Activated CD4-positive, alpha-beta T cell treated with anti-CD3 and anti-CD28 coated beads, Interleukin-2, Interleukin-6, amounts not matched to agents 100 ng/mL and 50 ng/mL, durations not matched to agents 16 hours and 8 hours (primary cell): ENCODE data around the gene STRA6.

Source experiments
- DNase-seq: peaks from one replicate; pipeline ENCODE4 v3.0.0-alpha.2; 2020

The STRA6 gene

GRCh38 chr15:74130849-74131627, 71.5 kb downstream of the STRA6 start:
- DNase-seq, result no peak

- no peak for DNase-seq
These were observed 72.3 kb downstream of the STRA6 start, which contains the start of gene ISLR2 for GRCh38 chr15:74130155-74130848. Gene ISLR2, plus strand, starts transcription at chr15:74130586. Its CDS starts 2,169 bp downstream, at chr15:74132755.

GRCh38 chr15:74129586-74130154, 72.9 kb downstream of the STRA6 start:
- no peak for DNase-seq
